GM18909 (cell line): ENCODE results near the gene LTO1.

Source experiments
- ATAC-seq: cut with Tn5 transposase; IDR thresholded peaks from one replicate; pipeline ENCODE4 v1.9.1; 2021; ENCODE audit warnings: mild to moderate bottlenecking; ENCODE audit not compliant: unreplicated experiment, poor library complexity

Gene LTO1

DNA sequence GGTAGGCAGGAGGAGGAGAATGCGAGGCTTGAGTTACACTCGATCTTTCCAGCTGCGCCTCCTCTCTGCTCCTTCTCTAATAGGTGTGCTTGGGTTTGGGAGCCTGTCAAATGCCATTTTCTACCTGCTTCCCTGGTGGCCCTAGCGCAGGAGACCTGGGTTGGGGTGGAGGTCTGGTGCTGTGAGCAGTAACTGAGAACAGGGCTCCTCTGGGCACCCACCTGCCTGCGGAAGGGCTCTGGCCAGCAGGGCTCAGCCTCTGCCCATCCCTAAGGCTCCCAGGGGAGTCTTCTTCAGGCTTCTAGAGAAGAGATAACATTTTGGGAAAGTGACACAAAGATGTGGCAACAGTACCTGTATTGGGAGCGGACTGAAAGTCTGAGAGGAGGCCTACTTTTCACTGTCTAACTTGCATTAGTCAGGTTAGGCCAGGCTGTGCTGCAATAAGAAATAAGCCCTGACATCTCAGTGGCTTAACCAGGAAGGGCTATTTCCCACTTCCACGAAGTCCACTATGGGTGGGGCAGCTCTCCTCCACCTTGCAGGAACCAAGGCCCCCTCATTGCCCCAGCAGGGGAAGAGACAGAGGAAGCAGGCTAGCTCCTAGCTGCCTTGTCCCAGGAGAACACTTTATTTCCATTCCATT is 7.7 kb upstream of the LTO1 start:
- no peak for ATAC-seq

DNA sequence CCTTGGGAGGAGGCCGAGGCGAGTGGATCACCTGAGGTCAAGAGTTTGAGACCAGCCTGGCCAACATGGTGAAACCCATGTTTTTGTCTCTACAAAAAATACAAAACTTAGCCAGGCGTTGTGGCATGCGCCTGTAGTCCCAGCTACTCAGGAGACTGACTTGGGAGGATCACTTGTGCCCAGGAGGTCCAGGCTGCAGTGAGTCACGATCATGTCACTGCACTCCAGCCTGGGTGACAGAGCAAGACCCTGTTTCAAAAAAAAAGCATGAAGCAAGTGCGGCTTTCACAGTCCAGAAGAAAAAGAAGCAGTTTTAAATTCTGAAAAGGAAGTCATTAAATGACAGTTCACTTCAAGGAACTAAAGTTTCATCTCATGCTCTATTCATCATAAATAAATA is 7.1 kb upstream of the LTO1 start:
- no peak for ATAC-seq

DNA sequence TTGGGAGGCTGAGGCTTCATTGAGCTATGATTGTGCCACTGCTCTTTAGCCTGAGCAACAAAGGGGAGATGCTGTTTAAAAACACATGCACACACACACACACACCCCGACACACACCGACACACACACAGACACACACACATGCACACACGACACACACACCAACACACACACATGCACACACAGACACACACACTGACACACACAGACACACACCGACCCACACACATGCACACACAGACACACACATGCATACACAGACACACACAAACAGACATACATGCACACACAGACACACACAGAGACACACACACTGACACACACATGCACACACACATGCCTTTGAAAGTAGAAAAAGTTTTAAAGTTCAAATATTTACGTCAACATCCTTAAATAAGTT is 5.5 kb upstream of the LTO1 start:
- ATAC-seq: no peak

DNA sequence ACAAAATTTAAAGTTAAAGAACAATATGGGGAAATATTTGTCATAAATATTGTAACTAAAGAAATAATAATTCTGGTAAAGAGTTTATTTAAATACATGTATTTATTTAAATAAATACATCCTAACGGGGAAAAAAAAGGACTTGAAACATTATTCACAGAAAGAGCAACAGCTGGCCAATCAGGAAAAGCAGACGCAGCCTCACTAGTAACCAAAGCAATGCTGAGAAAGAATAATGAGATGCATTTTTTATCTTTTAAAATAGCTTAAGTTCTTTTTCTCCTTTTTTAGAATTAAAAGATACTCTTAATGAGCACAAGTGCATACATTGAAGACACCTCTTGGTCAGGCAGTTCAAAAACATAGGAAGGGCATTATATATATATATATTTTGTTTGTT is 2.6 kb upstream of the LTO1 start:
- ATAC-seq: no peak

DNA sequence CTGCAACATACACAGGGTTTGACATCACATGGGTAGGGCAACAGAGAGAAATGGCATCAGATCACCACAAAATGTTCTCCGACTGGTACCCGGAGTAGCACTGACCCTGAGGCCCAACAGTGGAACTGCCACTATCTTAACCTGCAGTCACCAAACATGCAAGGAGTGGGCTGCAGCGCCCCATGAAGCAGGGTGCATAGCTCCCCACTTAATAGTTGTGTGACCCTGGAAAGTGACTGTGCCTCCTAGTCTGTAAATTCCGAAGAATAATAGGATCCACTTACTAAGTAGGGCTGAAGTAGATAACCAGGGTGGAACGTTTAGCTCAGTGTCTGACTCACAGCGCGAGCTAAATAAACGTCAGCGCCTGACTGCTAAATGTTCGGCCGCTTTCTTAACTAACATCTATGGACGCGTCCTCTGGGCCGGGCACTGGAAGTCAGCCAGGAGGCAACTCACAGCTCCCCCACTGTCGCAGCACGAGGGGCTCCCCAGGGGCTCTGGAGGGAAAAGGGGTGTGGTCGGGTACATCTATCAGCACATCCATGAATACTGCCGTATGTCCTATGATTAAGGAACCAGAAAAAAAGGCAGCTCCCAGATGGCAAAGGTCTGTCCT is 777 bp downstream of the LTO1 start:
- no peak for ATAC-seq

DNA sequence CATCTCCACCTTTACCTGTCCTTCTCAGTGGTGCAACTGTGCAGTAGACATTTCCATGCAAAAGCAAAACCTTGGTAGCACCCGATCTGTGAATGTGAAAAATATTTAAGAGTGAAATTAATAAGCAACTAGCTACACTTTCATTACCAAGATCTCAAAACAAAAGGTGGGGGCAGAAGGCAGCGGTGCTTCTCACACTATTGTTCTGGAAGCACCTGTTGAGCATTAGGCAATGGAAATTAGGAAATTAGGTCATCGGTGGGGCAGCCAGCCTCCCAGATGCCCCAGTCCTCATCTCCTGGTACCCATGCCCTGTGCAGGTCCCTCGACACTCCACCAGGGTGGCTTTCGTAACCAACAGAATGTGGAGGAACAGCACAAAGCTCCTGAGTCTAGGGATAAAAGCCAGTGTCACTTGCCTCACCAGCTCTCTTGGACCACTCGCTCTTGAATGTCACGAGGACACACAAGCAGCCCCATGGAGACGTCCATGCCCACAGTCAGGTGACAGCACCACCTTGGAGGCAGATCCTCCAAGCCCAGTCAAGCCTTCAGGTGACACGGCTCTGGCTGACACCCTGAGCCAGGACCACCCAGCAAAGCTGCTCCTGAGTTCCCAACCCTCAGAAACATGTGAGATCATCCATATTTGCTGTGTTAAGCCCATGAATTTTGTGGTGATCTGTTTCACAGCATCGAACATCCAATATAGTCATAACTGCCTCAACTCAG is 3.3 kb downstream of the LTO1 start:
- no peak for ATAC-seq

DNA sequence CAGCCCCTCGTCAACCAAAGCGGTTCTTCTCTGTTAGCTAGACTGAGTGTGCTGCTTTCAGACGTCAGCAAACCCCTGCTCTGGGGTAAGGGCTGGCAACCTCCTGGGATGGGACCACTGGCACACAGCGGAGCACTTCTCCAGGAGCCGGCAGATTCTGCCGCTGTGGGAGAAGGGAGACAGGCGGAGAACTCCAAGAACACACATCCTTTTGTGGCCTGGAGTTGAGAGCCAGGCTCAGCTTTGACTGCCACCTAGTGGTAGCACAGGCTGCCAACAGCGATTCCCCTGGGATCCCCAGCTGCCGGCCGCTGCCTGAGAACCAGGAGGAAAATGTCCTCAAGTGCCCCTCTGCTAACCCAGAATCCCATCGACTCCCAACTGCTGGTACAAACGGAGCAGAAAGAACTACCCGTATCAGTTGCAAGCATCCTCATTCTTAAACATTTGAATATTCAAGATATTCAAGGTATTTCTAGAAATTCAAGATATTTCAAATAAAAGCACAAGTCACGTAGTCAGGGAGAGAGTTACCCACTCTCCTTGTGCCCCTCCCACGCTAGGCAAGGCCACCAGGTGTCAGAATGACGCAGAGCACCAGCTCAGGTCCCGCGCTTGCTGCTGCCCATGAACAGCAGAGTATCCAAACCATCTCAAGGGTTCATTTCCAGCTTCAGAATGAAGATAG is 4.9 kb downstream of the LTO1 start:
- no peak for ATAC-seq

DNA sequence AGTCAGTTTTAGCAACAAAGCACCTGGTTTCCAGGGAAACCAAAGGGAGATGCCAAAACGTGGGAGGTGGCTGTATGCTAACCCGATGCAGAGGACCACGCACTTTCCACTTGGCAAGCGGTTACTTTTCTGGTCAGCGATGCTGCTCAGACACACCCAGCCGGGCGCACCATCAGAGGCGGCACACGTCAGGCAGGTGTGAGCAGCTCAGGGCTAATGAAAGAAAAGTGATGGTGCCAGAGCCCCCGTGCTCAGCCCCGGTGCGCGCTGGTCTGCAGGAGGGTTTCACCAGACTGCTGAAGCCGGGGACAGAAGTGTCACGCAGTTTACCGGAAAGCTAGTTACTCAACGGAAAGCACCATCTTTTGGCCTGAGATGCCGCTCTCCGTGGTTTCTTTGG is 5.7 kb downstream of the LTO1 start:
- no peak for ATAC-seq

DNA sequence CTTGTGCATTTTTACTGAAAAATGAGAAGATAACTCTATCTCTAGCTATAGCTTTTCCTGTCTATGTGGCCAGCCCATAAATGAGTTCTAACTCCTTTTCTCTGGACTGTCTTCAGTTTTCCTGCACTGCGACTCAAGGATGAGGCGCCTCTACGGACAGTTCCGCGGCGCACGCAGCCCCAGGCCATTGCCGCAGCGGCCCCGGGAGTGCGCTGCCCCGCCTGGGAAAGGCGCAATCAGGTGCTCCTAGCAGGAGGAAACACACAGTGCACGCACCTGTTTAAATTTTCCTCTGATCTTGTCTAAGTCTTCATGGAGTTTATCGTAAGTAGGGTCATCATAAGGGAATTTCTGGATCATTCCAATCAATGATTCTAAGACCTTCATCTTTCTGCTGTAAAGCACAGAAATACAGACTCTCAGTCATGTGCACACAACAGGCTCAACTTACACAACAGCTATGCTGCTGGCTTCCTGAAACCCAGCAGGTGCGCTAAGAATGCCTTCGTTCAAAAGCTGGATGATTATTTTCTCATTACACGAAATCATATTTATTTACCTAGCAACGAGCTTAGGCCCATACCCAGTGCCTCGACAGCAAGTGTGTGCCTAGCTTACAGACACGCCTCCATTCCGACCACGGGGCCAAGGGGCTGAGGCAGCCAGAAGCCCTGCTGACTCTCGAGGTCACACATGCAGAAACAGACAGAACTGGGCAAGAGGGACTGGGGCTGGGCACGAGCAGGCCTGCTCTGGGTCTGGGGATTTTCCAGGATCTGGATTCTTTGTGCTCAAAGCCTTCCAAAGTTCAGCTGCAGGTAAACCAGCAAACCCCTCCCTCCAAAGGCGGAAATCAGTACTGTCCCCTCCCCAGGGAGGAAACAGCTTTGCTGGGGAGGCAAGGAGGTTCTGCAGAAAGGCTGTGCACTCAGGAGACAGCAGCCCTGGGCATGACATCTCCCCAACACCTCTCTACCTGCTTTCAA is 7.2 kb downstream of the LTO1 start:
- no peak for ATAC-seq

DNA sequence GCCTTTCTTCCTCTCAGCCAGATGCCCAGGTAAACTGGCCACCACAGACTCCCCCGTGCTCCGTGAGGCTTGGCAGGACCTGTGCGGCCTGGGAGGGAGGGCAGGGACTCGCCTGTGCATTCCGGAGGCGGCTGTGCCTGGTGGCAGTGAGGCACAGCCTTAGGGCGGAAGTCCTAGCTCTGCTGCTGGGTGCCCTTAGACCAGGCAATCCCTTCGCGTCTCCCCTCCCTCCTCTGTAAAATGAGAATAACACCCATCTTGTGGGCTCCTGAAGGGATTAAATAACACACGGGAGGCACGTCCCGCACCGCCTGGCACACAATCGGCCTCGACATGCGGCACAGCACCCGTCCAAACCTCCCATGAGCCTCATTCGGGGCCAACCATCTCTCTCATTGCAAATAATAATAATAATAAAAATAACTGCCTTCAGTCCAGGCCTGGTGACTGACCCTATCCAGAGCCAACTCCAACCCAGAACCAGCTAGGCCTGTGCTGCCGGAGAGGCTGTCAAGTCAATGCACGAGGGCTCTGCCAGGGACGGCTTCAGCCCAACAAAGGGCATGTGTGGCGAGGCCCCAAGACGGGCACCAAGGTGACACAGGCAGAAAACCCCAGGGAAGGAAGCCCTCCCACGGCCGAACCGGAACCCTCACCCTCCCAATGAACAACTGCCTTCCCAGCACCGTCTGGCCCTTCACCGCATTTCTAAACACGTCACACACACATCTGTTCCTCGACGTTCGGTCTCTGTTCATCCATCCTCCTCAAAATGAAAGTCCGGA is 8.2 kb downstream of the LTO1 start:
- ATAC-seq: no peak

DNA sequence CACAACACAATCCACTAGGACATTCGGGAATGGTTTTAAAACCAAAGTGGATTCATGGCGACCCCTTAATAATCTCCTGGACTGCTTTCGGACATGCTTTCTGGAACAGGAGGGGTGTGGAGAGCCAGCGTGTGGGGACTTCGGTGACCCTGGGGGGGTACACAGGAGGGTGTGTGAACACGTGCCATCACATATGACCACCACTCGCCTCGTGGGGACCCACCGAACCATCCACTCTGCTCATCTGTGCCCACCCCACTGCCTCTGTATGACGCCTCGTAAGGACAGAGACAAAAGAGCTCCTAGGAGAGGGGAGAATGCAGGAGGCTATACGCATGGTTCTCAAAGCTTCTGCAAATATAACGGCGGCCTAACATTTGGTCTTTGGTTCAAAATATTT is 8.9 kb downstream of the LTO1 start:
- ATAC-seq: no peak

DNA sequence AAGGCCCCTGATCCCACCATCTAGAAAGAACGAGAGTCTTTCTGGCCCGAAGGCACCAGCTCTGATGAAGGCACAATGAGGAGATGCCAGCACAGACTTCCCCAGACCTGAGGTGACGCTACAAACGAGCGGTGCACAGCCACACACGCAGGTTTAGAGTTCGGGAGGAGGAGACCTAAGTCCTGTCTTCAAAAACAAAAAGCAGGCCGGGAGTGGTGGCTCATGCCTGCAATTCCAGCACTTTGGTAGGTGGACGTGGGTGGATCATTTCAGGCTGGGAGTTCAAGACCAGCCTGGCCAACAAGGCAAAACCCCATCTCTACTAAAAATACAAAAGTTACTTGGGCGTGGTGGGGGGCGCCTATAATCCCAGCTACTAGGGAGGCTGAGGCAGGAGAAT is 9.5 kb downstream of the LTO1 start:
- ATAC-seq: no peak

DNA sequence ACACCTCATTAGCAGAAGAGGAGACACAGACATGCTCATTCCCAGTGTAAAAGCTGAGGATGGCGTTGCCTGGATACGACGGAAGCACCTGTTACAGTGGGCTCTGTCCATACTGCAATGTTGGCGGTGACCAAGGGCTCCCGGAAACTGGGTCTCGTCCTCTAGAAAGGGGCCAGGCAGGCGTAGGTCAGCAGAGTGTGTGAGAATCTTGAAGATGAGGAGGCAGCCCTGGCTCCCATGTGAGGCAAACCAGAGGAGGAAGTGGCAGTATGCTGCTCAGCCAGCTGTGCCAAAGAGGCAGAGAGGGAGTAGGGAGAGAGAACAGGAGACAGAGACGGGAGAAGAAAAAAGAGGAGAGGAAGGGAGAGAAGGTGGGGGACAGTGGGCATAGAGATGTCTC is 10.3 kb downstream of the LTO1 start:
- ATAC-seq: no peak

DNA sequence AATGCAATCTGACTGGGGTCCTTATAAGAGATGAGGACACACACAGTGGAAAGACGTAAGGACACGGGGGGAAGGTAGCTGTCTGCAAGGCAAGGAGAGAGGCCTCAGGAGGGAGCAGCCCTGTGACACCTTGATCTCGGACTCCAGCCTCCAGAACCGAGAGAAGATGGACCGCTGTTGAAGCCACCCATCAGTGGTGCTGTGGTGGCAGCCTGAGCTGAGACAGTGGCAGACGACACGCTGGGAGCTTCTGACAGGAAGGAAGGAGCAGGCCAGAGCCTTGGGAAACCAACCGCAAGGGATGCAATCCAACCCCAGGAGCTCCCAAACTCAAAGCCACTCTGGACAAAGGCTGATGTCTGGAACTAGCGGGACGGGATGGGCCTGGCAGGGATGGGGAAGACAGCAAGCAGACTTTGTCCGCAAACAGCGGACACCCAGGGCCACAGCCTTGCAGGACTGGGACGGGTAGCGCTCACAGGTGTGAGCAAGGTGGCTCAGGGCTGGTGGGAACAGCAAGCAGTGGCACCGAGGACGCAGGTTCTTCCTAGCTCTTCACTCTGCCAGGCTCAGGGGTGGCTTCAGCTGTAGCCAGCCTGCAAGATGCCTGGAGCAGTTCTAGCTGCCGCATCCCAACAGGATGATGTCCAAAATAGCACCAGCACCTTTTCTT is 10.9 kb downstream of the LTO1 start:
- no peak for ATAC-seq

DNA sequence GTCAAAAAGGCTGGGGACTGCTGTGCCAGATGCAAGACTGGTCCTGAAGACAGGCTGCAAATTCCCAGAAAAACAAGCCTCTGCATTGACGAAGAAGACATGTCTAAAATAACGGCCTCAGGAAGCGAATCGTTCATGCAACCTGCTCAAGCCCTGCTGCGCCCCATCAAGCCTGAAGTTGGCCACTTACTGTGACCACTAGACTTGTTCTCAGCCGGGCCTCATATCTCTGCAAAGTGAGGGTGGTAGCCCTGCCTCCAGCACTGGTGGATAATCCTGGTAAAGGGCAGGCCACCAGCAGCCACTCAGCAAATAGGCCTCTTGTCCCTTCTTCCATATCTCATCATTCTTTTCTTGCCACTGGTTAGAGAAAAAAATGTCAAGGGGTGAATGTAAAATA is 11.8 kb downstream of the LTO1 start:
- no peak for ATAC-seq

DNA sequence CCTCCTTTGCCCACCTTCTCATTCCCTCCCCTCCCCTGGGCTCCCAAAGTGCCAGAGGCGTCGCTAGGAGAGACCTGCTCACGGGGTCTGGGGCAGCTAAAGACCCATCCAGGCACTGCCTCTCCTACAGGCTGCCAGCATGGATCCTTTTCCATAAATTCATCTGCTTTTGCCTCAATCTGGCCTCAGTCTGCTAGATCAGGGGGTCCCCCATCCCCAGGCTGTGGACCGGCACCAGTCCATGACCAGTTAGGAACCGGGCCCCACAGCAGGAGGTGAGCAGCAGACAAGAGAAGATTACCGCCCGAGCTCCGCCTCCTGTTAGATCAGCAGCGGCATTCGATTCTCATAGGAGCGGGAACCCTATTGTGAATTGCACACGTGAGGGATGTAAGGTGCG is 12.3 kb downstream of the LTO1 start:
- ATAC-seq: no peak

DNA sequence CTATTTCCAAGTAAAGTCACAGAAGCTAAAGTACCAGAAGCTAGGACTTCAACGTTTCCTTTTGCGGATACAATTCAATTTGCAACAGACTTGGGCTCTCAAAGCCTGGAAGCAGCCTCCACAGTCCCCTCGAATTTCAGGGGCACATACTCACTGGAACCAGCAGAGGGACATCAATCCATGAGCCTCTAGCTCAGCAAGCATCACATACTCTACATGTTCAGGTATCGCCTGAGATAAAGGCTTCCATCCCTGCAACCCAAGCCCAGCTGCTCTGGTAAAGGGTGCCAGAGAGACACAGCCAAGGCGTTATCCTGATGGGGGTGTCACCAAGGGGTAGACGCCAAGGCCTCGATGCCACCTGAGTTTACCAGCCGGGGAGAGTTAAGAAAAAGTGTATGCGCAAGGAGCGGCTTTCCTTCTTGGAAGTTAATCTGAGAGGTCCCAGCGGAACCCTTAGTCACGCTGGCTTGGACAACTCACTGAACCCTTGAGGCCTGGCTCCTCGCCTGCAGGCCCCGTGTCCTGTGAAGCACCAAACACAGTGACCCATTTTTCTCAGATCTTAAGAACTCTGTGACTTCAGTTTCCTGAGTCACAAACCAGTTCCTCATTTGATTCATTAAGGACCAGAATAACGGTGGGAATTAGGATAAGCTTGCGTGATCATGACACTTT is 13.0 kb downstream of the LTO1 start:
- ATAC-seq: no peak

DNA sequence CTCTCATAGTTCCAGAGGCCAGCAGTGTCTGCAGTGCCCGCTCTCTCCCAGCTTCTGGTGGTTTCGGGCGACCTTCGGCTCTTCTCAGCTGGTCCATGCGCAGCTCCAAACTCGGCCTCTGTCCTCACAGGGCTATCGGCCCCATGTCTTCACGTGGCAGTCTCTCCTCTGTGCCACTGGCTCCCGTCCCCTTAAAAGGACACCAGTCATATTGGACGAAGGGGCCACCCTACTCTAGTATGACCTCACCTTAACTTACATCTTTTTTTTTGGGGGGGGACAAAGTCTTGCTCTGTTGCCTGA is 13.8 kb downstream of the LTO1 start:
- no peak for ATAC-seq
